Heart left ventricle (tissue), 16 donors: ENCODE measurements around the gene GNG7. TPM values are rescaled to one million over a fixed set of nuclear protein-coding genes. Genes with fewer than 3 reads are reported as not detected.

Source experiments
- ATAC-seq, 4 donors: fragments of 200-7000 bp; cut with Tn5 transposase; one replicate each; pipeline ENCODE4 v1.9.1; 2020 to 2022; ENCODE audit warnings: moderate library complexity in 4 of 4, mild to moderate bottlenecking in 3 of 4, moderate number of reproducible peaks in 1 of 4
- DNase-seq, 5 donors: peaks; one replicate each; pipeline ENCODE4 v3.0.0-alpha.2; 2020
- H3K27ac ChIP-seq, 12 donors: fragments of 200-600 bp; sonication (generic) in 4 of 12; one replicate each; pipeline versions ENCODE4 v1.5.0 to v1.8.0; 2016 to 2022; ENCODE audit warnings: mild to moderate bottlenecking in 2 of 12
- H3K27me3 ChIP-seq, 9 donors: fragments of 200-600 bp; sonication (generic) in 2 of 9; one replicate each; pipeline versions ENCODE4 v1.5.1 to v1.8.0; 2016 to 2022; ENCODE audit warnings: mild to moderate bottlenecking in 3 of 9
- H3K36me3 ChIP-seq, 9 donors: fragments of 200-600 bp; sonication (generic) in 2 of 9; one replicate each; pipeline versions ENCODE4 v1.5.0 to v1.8.0; 2018 to 2022; ENCODE audit warnings: mild to moderate bottlenecking in 2 of 9
- H3K4me1 ChIP-seq, 12 donors: fragments of 200-600 bp; sonication (generic) in 4 of 12; one replicate each; pipeline versions ENCODE4 v1.5.0 to v1.8.0; 2016 to 2022; ENCODE audit warnings: mild to moderate bottlenecking in 3 of 12
- H3K4me3 ChIP-seq, 12 donors: fragments of 200-600 bp; sonication (generic) in 4 of 12; one replicate each; pipeline versions ENCODE4 v1.5.0 to v1.8.0; 2017 to 2022; ENCODE audit warnings: mild to moderate bottlenecking in 9 of 12, moderate library complexity in 4 of 12
- H3K9me3 ChIP-seq, 12 donors: fragments of 200-600 bp; sonication (generic) in 4 of 12; one replicate each; pipeline versions ENCODE4 v1.5.0 to v1.8.0; 2016 to 2022; ENCODE audit warnings: mild to moderate bottlenecking in 1 of 12
- POLR2A ChIP-seq, 2 donors: fragments of 450-650 bp; IDR thresholded peaks; one replicate each; pipeline ENCODE4 v1.6.1; 2017; ENCODE audit warnings: antibody characterized with exemption in 2 of 2, mild to moderate bottlenecking in 2 of 2, moderate library complexity in 2 of 2
- WGBS, 4 donors: extraction: QIAGEN DNeasy Blood & Tissue Kit in 2 of 4; methylation state at CpG; one replicate each; pipeline versions ENCODE4 v1.1.5 to v1.1.7; 2013 to 2018; 5-methylcytosine and 5-hydroxymethylcytosine counted together
- intact Hi-C, 10 donors: fragments of 100-400 bp; cut with DNase I; formaldehyde crosslinking; loops; one replicate each; pipeline versions ENCODE4 v1.11.1 to v1.14.2; 2022
- polyA plus RNA-seq, 2 donors: library from polyadenylated mRNA; stranded (reverse); fragments of 200-250 nt; gene quantifications; one replicate each; pipeline ENCODE4 v1.2.3, GENCODE V29; 2013
- total RNA-seq, 9 donors: library from RNA; depleted of rRNA in 2 of 9; stranded (reverse); fragments of >200 nt in 2 of 9; fragmentation: NEBNext Ultra II Directional in 3 of 9; extraction: Animal tissue kit (Norgen Biotek cat#: 25700) in 3 of 9; gene quantifications; one replicate each; pipeline versions ENCODE4 v1.1.0 to v1.2.4, GENCODE V29; 2016 to 2023
- TF ChIP-seq, protein P1 (sequence below), 12 donors: fragments of 200-600 bp; sonication (generic) in 4 of 12; IDR thresholded peaks; one replicate each; pipeline versions ENCODE4 v1.5.0 to v1.8.0; 2018 to 2022; ENCODE audit warnings: antibody characterized with exemption in 12 of 12, mild to moderate bottlenecking in 5 of 12
- donor health status: ischemic (EF 13 %, LVEDD 7.1; RV severe dilation, severe dysfunction).
- donor health status: healthy with polysubstance abuse.
- donor health status: DM: no; HTN: yes; CAD: no.
- donor health status: DM: no; HTN: no; CAD: no.
- donor health status: ischemic (EF 25% LVEDD 6.9; RV normal size, moderate dysfunction).
- donor health status: ischemic (EF 25% LVEDD 5.7; RV mildly dilated, moderate dysfunction).
- donor health status: healthy.
- donor health status: DM: yes; HTN: yes; CAD: no.
- donor health status: ischemic (EF 35%, LVEDD 5.7; RV mildly dilated, moderate dysfunction).
- donor health status: nonischemic (EF 11% LVEDD 7.7; RV severe dilation, severe dysfunction).
- donor health status: DM: yes; HTN: yes; CAD: no.
- donor health status: PGD.
- donor health status: ischemic (EF 29% LVEDD 5.4; RV normal size, mild dysfunction).
- donor health status: nonischemic (EF 23%, LVEDD 6.1; RV moderate dilation, normal function).

The GNG7 gene
- total and polyA plus RNA-seq, 11 donors, result 11.7 to 46.4 (median 24.0) TPM

DNA sequence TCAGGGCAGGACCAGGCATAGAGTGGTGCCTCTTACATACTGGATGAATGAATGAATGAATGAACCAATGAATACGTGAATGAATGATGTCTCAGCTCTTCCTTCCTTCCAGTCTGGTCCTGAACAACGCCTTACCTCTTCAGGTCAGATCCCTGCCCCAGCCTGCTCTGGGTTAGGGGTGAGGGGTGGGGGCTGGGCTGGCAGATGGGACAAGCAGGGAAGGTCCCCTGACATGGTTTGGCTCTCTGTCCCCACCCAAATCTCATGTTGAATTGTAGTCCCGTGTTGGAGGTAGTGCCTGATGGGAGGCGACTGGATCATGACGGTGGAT lies 9.3 kb upstream of the GNG7 start:
- Histone ChIP-seq H3K27me3 (peaks cover 0 to 5% (median 0%) of the 10 kb centered on the region in 9 donors), H3K27ac (no peak overlapping the region), H3K9me3 (peaks cover 0 to 12% (median 3%) of the 10 kb centered on the region in 12 donors), H3K4me1 (peaks cover 0 to 4% (median 0%) of the 10 kb centered on the region in 12 donors), H3K36me3 (peaks cover 0 to 4% (median 0%) of the 10 kb centered on the region in 9 donors), H3K4me3 (no peak overlapping the region)
- WGBS, 4 donors, result 68 to 70% (median 70%) methylated on average over 5 of the region's 5 CpGs
- DNase-seq, result no peak
- intact Hi-C loops, result no loop called here
- no peak for TF ChIP-seq POLR2A (IDR thresholded peaks at IDR 0.05)
- TF ChIP-seq, protein P1, sequence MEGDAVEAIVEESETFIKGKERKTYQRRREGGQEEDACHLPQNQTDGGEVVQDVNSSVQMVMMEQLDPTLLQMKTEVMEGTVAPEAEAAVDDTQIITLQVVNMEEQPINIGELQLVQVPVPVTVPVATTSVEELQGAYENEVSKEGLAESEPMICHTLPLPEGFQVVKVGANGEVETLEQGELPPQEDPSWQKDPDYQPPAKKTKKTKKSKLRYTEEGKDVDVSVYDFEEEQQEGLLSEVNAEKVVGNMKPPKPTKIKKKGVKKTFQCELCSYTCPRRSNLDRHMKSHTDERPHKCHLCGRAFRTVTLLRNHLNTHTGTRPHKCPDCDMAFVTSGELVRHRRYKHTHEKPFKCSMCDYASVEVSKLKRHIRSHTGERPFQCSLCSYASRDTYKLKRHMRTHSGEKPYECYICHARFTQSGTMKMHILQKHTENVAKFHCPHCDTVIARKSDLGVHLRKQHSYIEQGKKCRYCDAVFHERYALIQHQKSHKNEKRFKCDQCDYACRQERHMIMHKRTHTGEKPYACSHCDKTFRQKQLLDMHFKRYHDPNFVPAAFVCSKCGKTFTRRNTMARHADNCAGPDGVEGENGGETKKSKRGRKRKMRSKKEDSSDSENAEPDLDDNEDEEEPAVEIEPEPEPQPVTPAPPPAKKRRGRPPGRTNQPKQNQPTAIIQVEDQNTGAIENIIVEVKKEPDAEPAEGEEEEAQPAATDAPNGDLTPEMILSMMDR (IDR thresholded peaks at IDR 0.05), result no peak
- ATAC-seq, result no peak

DNA sequence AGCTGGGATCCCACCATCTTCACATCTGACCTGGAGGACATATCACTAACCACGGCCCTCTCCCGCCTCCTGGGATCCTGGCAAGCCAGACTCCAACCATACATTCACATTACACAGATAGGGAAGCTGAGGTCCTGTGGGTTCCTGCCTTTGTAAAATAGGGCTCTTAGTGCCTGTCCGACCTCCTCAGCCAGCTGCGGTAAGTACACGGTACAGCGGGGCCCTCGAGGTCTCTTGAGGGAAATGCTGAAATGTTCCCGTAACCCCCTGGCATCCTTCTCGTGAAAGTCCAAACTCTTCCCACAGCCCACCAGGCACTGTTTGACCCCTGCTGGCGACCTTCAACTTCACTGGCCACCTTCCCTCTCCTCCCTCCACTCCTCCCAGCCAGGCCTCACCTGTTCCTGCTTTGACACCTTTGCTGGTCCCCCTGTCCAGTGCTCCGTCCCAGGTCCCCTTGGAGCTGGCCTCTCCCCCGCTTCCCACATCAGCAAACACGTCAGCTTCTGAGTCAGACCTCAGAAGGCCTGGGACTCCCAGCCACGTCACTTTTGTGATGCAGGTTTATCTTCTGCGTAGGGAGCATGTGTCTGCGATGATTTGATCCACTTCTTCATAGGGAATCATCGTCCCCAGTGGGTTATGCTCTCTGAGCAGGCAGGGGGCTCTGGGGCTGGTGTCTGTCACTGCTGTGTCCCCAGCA lies 8.8 kb upstream of the GNG7 start:
- peaks cover 0 to 5% (median 0%) of the 10 kb centered on the region in 9 donors for H3K27me3 ChIP-seq
- 61 to 75% (median 70%) methylated on average over 15 to 17 of the region's 17 CpGs for WGBS, 4 donors

DNA sequence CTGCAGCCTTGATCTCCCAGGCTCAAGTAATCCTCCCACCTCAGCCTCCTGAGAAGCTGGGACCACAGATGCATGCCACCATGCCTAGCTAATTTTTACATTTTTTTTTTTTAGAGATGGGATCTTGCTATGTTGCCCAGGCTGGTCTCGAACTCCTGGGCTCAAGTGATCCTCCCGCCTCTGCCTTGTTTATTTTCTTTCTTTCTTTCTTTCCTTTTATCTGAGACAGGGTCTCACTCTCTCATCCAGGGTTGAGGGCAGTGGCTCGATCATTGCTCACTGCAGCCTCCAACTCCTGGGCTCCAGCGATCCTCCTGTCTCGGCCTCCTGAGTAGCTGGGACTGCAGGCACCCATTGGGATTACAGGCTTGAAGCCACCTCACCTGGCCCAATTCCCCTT lies 3.8 kb upstream of the GNG7 start:
- Histone ChIP-seq H3K27me3 (peaks cover 0 to 9% (median 0%) of the 10 kb centered on the region in 9 donors), H3K27ac (no peak overlapping the region), H3K36me3 (no peaks in the 10 kb centered on the region), H3K9me3 (no peaks in the 10 kb centered on the region), H3K4me1 (peaks cover 0 to 17% (median 2%) of the 10 kb centered on the region in 12 donors), H3K4me3 (no peak overlapping the region)
- WGBS, 4 donors, result 94 to 97% (median 96%) methylated on average over 5 of the region's 5 CpGs
- no peak for DNase-seq
- intact Hi-C loops, result no loop called here
- no peak for TF ChIP-seq POLR2A (IDR thresholded peaks at IDR 0.05)
- TF ChIP-seq, protein P1 (IDR thresholded peaks at IDR 0.05), result no peak
- no peak for ATAC-seq

More for the DNA sequence above, 8.8 kb upstream of the GNG7 start:
- ATAC-seq (peak in 1 of 4 donors; percentile 38), DNase-seq (peak in 1 of 5 donors; percentile 25)
- peaks cover 0 to 2% (median 0%) of the 10 kb centered on the region in 9 donors for H3K36me3 ChIP-seq
- peaks cover 0 to 4% (median 0%) of the 10 kb centered on the region in 12 donors for H3K4me1 ChIP-seq
- intact Hi-C loops, result no loop called here
- no peak for TF ChIP-seq POLR2A (IDR thresholded peaks at IDR 0.05)
- TF ChIP-seq, protein P1 (IDR thresholded peaks at IDR 0.05), result no peak
- H3K4me3 ChIP-seq, result no peak overlapping the region
- H3K27ac ChIP-seq, result no peak overlapping the region
- peaks cover 0 to 12% (median 3%) of the 10 kb centered on the region in 12 donors for H3K9me3 ChIP-seq

DNA sequence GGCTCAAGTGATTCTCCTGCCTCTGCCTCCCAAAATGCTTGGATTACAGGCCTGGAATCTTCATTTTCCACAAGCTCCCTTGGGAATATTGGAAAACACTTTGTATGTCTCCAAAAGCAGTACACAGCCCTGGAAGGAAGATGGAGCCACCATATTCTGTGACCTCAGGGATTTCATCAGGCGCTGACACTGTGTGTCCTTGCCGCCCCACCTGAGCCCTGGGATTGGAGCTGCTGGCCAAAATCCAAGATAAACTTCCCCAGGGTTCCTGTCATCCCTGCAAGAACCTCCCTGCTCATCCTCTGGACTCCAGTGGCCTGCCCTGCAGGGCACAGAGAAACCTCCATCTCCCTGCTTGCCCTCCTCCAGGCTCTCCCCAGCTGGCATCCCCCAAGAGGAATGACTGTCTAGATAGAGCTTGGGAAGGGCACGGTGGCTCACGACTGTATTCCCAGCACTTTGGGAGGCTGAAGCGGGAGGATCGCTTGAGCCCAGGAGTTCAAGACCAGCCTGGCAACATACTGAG lies 1.3 kb upstream of the GNG7 start:
- DNase-seq (no peak), ATAC-seq (no peak)
- Histone ChIP-seq H3K27ac (no peak overlapping the region), H3K4me3 (no peak overlapping the region), H3K4me1 (peaks cover 0 to 28% (median 2%) of the 10 kb centered on the region in 12 donors), H3K36me3 (no peaks in the 10 kb centered on the region), H3K27me3 (peaks cover 0 to 9% (median 0%) of the 10 kb centered on the region in 9 donors), H3K9me3 (no peaks in the 10 kb centered on the region)
- intact Hi-C loops, result loop anchor here in 3 of 10 donors (2.0 to 5.0 kb wide), 3 partner anchors 15 to 39 kb away; no protein-coding TSS in a partner anchor
- WGBS, 4 donors, result 62 to 72% (median 66%) methylated on average over 6 of the region's 6 CpGs
- TF ChIP-seq, protein P1 (IDR thresholded peaks at IDR 0.05), result no peak
- no peak for TF ChIP-seq POLR2A (IDR thresholded peaks at IDR 0.05)
